RWPE2 (cell line): ENCODE results near the gene DYNC1LI2.
A peak's percentile ranks its signal among the peaks of the same experiment; 100 is the strongest.

Experiments used
- ATAC-seq: fragments of 200-7000 bp; cut with Tn5 transposase; 3 replicates; pipeline ENCODE4 v1.9.1; 2021; ENCODE audit warnings: low read depth
- DNase-seq: peaks from one replicate; pipeline ENCODE4 v3.0.0-alpha.2; 2020; ENCODE audit warnings: low spot score
- H3K27ac ChIP-seq: fragments of 450-650 bp; 2 replicates; pipeline ENCODE4 v1.5.1; 2017; ENCODE audit warnings: mild to moderate bottlenecking; ENCODE audit not compliant: poor library complexity, severe bottlenecking
- H3K27me3 ChIP-seq: fragments of 250-450 bp; sonication (Bioruptor Pico); 2 replicates; pipeline ENCODE4 v1.5.1; 2021; ENCODE audit warnings: mild to moderate bottlenecking, moderate library complexity; ENCODE audit not compliant: insufficient read depth, poor library complexity, severe bottlenecking
- H3K36me3 ChIP-seq: fragments of 250-450 bp; sonication (Bioruptor Pico); 2 replicates; pipeline ENCODE4 v1.5.1; 2020; ENCODE audit warnings: low read depth, mild to moderate bottlenecking, moderate library complexity
- H3K4me1 ChIP-seq: fragments of 250-450 bp; sonication (Bioruptor Pico); 2 replicates; pipeline ENCODE4 v1.5.1; 2021; ENCODE audit warnings: mild to moderate bottlenecking, moderate library complexity; ENCODE audit not compliant: insufficient read depth, poor library complexity, severe bottlenecking
- H3K4me3 ChIP-seq: fragments of 250-450 bp; sonication (Bioruptor Pico); 2 replicates; pipeline ENCODE4 v1.5.1; 2021; ENCODE audit warnings: mild to moderate bottlenecking, moderate library complexity; ENCODE audit not compliant: severe bottlenecking
- H3K9me3 ChIP-seq: fragments of 250-450 bp; sonication (Bioruptor Pico); 2 replicates; pipeline ENCODE4 v1.5.1; 2021; ENCODE audit warnings: mild to moderate bottlenecking, moderate library complexity; ENCODE audit not compliant: severe bottlenecking
- CTCF ChIP-seq: fragments of 450-650 bp; IDR thresholded peaks from one replicate; pipeline ENCODE4 v1.5.1; 2017; ENCODE audit warnings: mild to moderate bottlenecking, moderate library complexity; ENCODE audit not compliant: poor library complexity, severe bottlenecking

DYNC1LI2 gene

GRCh38 chr16:66705790-66706505, 45.5 kb downstream of the DYNC1LI2 start:
- ATAC-seq, result no peak
- no peak for DNase-seq
- peaks cover 2% of the 10 kb centered on the region for H3K9me3 ChIP-seq
- H3K36me3 ChIP-seq, result no peaks in the 10 kb centered on the region
- no peaks in the 10 kb centered on the region for H3K27me3 ChIP-seq
- no peaks in the 10 kb centered on the region for H3K4me1 ChIP-seq
- no peak overlapping the region for H3K27ac ChIP-seq
- TF ChIP-seq CTCF, result no peak
- H3K4me3 ChIP-seq, result no peak overlapping the region

- H3K4me3 ChIP-seq, result no peak overlapping the region
- ATAC-seq, result peak; percentile 49
- no peaks in the 10 kb centered on the region for H3K27me3 ChIP-seq
- TF ChIP-seq CTCF, result no peak
- DNase-seq, result no peak
- no peaks in the 10 kb centered on the region for H3K4me1 ChIP-seq
- H3K9me3 ChIP-seq, result peaks cover 2% of the 10 kb centered on the region
- no peaks in the 10 kb centered on the region for H3K36me3 ChIP-seq
- no peak overlapping the region for H3K27ac ChIP-seq
These were observed 47.8 kb downstream of the DYNC1LI2 start for GRCh38 chr16:66703406-66704215.

GRCh38 chr16:66701516-66701915, 49.9 kb downstream of the DYNC1LI2 start:
- DNase-seq (no peak), ATAC-seq (no peak)

GRCh38 chr16:66701026-66701425, 50.4 kb downstream of the DYNC1LI2 start:
- no peak for TF ChIP-seq CTCF
- peaks cover 2% of the 10 kb centered on the region for H3K9me3 ChIP-seq
- H3K36me3 ChIP-seq, result no peaks in the 10 kb centered on the region
- no peak overlapping the region for H3K4me3 ChIP-seq
- H3K27ac ChIP-seq, result no peak overlapping the region
- no peaks in the 10 kb centered on the region for H3K4me1 ChIP-seq
- ATAC-seq (no peak), DNase-seq (no peak)
- H3K27me3 ChIP-seq, result no peaks in the 10 kb centered on the region

More at GRCh38 chr16:66701516-66701915, 49.9 kb downstream of the DYNC1LI2 start:
- Histone ChIP-seq H3K4me1 (no peaks in the 10 kb centered on the region), H3K27ac (no peak overlapping the region), H3K27me3 (no peaks in the 10 kb centered on the region), H3K9me3 (peaks cover 2% of the 10 kb centered on the region), H3K36me3 (no peaks in the 10 kb centered on the region), H3K4me3 (no peak overlapping the region)
- TF ChIP-seq CTCF, result no peak
